Neutrophil (primary cell): Measurements from ENCODE around the gene TMEM205.
A peak's percentile ranks its signal among the peaks of the same experiment; 100 is the strongest.
"Not testable (repeated sequence)": the region's sequence is repeated elsewhere in the genome, so short reads cannot be mapped to it uniquely, and the experiment has no call there.

ENCODE experiments used
- H3K27ac ChIP-seq: fragments of 200-600 bp; sonication (generic); 2 replicates; pipeline ENCODE4 v1.5.1; 2016; ENCODE audit warnings: mild to moderate bottlenecking, moderate library complexity
- H3K27me3 ChIP-seq: fragments of 200-600 bp; sonication (generic); 2 replicates; pipeline ENCODE4 v1.6.0; 2016; ENCODE audit warnings: mild to moderate bottlenecking
- H3K36me3 ChIP-seq: fragments of 200-600 bp; sonication (generic); 2 replicates; pipeline ENCODE4 v1.5.1; 2017
- H3K4me1 ChIP-seq, 2 experiments: fragments of 200-600 bp in 1 of 2; sonication (generic) in 1 of 2; 1 replicate in 1 of 2; 2 replicates in 1 of 2; pipeline versions ENCODE4 v1.5.1 to v1.6.1; 2013 to 2016; ENCODE audit warnings: low read depth in 1 of 2, low read length in 1 of 2, mild to moderate bottlenecking in 1 of 2, moderate library complexity in 1 of 2; ENCODE audit not compliant: control insufficient read depth in 1 of 2, insufficient read depth in 1 of 2
- H3K4me3 ChIP-seq, 2 experiments: fragments of 200-600 bp in 1 of 2; sonication (generic) in 1 of 2; 1 replicate in 1 of 2; 2 replicates in 1 of 2; pipeline ENCODE4 v1.5.1; 2013 to 2016; ENCODE audit warnings: low read depth in 1 of 2, low read length in 1 of 2, mild to moderate bottlenecking in 1 of 2, moderate library complexity in 1 of 2
- H3K9me3 ChIP-seq: fragments of 200-600 bp; sonication (generic); 2 replicates; pipeline ENCODE4 v1.5.1; 2016
- TF ChIP-seq, protein P1 (sequence below): fragments of 200-600 bp; sonication (generic); IDR thresholded peaks from 2 replicates; pipeline ENCODE4 v1.5.1; 2016; ENCODE audit warnings: antibody characterized with exemption

TMEM205 gene

DNA sequence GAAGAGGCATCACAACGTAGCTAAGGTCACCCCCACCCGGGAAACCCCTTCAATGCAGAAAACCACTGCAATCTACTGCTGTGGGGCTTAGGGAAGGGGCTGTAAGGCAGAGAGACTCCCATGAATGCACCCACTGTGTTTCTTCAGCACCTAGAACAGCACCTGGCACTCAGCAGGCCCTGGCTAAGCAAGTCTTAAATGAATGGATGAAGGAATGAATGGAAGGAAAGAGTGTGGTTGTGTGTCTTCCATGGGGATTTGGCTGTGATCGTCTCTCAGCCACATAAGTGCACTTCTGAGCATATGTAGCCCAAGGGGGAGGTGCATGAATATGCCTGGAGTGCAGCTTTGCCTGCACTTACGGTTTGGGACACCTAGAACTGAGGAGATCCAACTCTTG lies 3.1 kb upstream of the TMEM205 start:
- Histone ChIP-seq H3K27ac (no peak overlapping the region), H3K9me3 (no peaks in the 10 kb centered on the region)

DNA sequence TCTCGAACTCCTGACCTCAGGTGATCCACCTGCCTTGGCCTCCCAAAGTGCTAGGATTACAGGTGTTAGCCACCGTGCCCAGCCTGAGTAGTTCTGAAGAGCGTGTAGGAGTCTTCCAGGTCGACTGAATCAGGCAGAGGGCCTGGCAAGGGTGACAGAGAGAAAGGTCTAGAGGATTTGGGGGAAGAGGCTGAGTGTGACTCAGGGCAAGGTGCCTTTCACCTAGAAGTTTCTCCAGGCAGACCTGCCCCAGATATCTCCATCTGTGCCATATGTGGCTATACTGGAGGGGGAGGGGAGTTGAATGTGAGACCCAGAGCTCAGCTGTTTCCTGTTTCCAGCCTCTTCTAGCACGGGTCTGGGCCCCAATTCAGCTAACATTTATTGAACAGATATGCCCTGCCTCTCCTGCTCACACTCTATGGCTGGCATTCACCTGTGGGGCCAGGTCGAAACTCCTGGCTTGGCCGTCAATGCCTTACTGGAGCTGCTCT lies 1.5 kb upstream of the TMEM205 start:
- Histone ChIP-seq H3K27me3 (no peaks in the 10 kb centered on the region), H3K4me1 (peaks cover 39 to 46% of the 10 kb centered on the region in 2 experiments), H3K4me3 (no peak overlapping the region), H3K9me3 (no peaks in the 10 kb centered on the region), H3K36me3 (no peaks in the 10 kb centered on the region), H3K27ac (peak overlapping the region; percentile 87)
- TF ChIP-seq, protein P1, sequence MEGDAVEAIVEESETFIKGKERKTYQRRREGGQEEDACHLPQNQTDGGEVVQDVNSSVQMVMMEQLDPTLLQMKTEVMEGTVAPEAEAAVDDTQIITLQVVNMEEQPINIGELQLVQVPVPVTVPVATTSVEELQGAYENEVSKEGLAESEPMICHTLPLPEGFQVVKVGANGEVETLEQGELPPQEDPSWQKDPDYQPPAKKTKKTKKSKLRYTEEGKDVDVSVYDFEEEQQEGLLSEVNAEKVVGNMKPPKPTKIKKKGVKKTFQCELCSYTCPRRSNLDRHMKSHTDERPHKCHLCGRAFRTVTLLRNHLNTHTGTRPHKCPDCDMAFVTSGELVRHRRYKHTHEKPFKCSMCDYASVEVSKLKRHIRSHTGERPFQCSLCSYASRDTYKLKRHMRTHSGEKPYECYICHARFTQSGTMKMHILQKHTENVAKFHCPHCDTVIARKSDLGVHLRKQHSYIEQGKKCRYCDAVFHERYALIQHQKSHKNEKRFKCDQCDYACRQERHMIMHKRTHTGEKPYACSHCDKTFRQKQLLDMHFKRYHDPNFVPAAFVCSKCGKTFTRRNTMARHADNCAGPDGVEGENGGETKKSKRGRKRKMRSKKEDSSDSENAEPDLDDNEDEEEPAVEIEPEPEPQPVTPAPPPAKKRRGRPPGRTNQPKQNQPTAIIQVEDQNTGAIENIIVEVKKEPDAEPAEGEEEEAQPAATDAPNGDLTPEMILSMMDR, result no peak

More for the DNA sequence above, 3.1 kb upstream of the TMEM205 start:
- no peaks in the 10 kb centered on the region for H3K27me3 ChIP-seq
- peaks cover 29 to 32% of the 10 kb centered on the region in 2 experiments for H3K4me1 ChIP-seq
- TF ChIP-seq, protein P1, result no peak
- no peaks in the 10 kb centered on the region for H3K36me3 ChIP-seq
- H3K4me3 ChIP-seq, result no peak overlapping the region

DNA sequence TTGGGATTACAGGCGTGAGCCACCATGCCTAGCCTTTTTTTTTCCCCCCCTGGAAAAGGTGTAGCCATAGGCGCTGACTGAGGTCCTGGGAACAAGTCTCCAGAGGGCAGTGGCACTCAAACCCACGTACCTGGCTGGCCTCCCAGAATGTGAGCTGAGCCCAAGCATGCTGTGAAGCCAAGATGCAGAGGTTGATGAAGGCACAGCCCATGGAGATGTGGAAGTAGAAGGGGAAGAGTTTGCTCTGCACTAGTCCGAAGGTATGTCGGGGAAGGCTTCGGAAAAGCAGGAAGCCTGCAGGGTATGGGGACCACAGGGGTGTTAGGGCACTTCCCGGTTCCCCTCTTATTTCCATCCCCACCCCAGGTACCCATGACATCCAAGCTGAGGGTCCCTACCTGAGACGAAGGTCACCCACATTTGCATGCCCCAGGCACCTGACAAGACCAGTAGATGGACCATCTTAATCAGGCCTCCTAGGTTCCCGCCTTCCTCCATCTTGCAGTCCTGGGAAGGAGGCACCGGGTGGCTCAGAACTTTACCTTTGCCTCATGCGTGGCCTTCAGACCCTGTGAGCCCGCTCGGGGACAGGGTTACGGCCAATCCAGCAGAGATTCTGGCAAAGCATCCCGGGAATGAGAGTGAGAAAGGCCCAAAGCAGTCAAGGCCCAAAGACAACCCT lies 805 bp downstream of the TMEM205 start:
- no peaks in the 10 kb centered on the region for H3K9me3 ChIP-seq
- no peaks in the 10 kb centered on the region for H3K36me3 ChIP-seq
- no peaks in the 10 kb centered on the region for H3K27me3 ChIP-seq
- H3K27ac ChIP-seq, result peak overlapping the region; percentile 87
- TF ChIP-seq, protein P1, result no peak
- H3K4me1 ChIP-seq, result peaks cover 45 to 54% of the 10 kb centered on the region in 2 experiments
- H3K4me3 ChIP-seq, result peak overlapping the region; percentile 76 to 87

DNA sequence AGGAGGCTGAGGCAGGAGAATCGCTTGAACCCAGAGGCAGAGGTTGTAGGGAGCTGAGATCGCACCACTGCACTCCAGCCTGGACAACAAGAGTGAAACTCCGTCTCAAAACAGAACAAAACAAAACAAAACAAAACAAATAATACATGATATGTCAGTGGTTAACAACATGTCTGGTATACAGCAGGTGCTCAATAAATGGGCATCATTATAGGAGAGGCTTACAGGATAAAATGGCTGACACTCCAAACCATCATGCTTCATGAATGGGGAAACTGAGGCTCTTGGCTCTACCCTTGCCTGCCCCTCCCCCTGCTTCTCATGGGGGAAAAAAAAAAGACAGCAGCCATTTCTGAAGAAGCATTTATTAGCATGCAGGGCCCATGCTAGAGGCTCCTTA lies 3.6 kb downstream of the TMEM205 start:
- Histone ChIP-seq H3K27me3 (no peaks in the 10 kb centered on the region), H3K27ac (no peak overlapping the region), H3K36me3 (no peaks in the 10 kb centered on the region), H3K9me3 (no peaks in the 10 kb centered on the region), H3K4me1 (peaks cover 64 to 66% of the 10 kb centered on the region in 2 experiments), H3K4me3 (no peak overlapping the region)
- TF ChIP-seq, protein P1, result no peak

DNA sequence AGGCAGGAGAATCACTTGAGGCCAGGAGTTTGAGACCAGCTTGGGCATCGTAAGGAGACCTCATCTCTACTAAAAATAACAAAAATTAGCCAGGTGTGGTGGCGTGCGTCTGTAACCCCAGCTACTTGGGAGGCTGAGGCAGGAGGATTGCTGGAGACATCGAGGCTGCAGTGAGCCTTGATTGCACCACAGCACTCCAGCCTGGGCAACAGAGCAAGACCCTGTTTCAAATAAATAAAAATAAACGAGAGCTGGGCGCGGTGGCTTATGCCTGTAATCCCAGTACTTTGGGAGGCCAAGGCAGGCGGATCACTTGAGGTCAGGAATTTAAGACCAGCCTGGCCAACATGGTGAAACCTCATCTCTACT lies 6.0 kb downstream of the TMEM205 start:
- Histone ChIP-seq H3K27ac (peak overlapping the region; percentile 77), H3K4me3 (peak overlapping the region; percentile 89 to 100)

DNA sequence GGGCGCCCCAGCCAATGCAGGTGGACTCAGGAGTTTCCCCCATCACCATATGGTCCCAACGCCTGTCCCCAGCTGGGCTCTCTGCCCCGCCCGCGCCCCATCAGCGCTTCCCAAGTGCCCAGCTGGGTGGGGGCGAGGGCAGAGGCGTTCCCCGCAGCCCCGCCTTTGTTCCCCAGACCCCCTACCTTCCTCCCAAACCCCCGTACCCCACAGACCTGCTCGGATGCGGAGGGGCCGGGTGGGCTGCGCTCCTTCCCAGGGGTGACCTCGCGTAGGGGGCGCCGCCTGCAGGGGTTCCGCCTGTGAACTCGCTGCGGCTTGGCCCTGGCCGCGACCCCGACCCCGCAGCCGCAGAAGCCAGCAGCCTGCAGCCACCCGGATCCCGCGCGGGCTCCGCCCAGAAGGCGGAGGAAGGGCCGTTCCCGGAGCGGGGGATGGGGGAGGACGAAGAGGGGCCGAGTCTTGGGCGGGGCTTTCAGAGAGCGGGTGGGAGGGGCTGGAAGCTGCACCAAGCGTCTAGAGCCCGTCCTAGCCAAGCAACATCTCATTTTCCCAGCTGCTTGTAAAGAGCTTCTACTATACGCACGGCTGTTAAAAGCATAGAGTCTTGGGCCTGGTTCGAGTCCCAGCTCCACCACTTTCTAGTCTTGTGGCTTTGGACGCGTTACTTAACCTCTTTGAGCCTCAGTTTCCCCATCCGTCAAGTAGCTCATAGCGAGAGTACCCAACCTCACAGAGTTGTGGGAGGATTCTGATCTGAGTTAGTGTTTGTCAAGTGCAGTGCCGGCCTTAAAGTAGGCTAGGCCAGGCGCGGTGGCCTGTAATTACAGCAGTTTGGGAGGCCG lies 6.6 kb downstream of the TMEM205 start, which contains the start of gene RAB3D:
TSS of gene RAB3D (minus strand) at position 404 of the 845 bp plus-strand sequence. CDS start 2,258 bp downstream, outside the sequence.
- Histone ChIP-seq H3K27ac (peak within 1 kb of the TSS; percentile 77), H3K27me3 (no peaks in the 10 kb centered on the region), H3K4me1 (peaks cover 65 to 66% of the 10 kb centered on the region in 2 experiments), H3K4me3 (peak within 1 kb of the TSS; percentile 89 to 100), H3K9me3 (no peaks in the 10 kb centered on the region), H3K36me3 (peaks cover 29% of the 10 kb centered on the region)
- TF ChIP-seq, protein P1, result peak; percentile 40

More for the DNA sequence above, 6.0 kb downstream of the TMEM205 start:
- peaks cover 23% of the 10 kb centered on the region for H3K36me3 ChIP-seq
- H3K4me1 ChIP-seq, result peaks cover 70 to 71% of the 10 kb centered on the region in 2 experiments
- H3K27me3 ChIP-seq, H3K9me3 ChIP-seq: not testable (repeated sequence)
